ENCODE results near the gene UGT1A6.
A peak's percentile ranks its signal among the peaks of the same experiment; 100 is the strongest.
"Not testable (repeated sequence)": the region's sequence is repeated elsewhere in the genome, so short reads cannot be mapped to it uniquely, and the experiment has no call there.

Gene UGT1A6

DNA sequence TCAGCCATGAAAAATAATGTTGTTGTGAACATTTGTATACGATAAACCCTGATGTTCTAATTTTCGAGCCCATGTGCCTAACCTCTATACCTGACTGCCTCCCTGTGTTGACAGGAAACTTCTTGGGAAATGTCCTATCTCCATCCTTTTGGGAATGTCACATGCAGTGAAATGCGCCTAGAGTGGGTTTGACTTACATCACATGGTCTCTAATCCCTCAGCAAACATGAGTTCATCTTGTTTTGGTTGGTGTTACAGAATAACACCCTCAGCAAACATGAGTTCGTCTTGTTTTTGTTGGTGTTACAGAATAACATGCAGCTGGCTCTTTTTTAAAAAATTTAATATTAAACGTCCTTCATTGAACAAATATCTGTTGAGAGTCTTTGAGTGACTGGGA, 4.3 kb upstream of the UGT1A6 start:
- no peak for DNase-seq

DNA sequence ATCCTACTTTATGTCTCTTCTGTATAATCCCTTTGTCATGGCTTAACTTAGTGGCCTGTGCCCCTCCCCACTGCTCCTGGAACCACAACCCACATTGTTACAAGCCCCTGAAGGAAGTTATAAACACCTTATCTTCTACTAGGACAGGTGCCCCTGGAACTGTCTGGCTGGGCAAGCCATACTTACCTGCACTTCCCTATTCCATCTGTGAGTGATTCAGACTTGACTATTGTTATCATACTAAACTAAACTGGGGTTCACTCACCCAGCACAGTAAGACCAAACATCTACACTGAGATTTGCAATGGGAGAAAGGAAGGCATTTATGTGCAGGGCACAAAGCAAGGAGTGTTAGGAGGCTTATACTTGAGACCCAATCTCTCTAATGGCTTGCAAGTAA, 3.7 kb upstream of the UGT1A6 start:
- DNase-seq, result no peak

- DNase-seq, result no peak
Measured at GRCh38 chr2:233689501-233689900, 3.2 kb upstream of the UGT1A6 start.

- no peak for DNase-seq
Measured at GRCh38 chr2:233690444-233690843, 2.2 kb upstream of the UGT1A6 start.

DNA sequence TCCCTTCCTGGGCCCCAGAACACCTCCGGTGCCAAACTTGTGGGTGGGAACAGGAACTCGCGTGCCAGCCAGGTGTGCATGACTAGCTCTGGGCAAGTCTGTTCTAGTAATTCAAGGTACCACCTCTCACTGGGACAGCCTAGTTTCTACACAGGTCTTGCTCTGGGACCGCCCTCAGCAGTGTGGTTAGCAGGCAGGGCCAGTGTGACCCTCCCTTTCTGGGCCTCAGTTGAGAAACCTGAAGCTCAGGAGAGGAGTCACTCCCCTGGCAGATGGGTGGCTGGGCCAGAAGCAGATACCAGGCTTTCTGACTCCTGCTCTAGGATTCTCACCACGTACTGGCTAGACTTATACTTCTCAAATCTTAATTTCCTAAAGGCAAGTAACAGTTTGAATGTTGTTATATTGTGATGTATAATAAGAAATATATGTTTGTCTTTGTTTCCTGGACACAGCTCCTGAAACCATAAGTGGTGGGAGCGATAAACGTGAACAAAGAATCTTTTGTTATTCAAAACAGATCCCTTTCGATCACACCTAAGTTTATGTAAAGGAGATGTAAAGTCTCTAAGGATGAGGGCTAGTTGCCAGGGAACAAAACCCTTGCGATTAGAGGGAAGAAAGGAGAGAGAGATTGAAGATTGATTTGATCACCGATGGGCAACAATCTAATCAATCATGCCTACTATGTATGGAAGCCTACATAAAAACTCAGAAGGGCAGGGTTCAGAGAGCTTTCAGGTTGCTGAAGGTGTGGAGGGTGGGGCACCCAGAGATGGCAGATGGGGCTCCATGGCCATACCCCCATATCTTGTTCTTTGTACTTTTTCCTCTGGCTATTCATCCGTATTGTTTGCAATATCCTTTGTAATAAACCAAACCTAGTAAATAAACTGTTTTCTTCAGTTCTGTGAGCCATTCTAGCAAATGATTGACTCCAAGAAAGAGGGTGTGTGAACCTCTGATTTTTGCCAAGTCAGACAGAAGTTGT, 952 bp upstream of the UGT1A6 start:
- no peak for DNase-seq

DNA sequence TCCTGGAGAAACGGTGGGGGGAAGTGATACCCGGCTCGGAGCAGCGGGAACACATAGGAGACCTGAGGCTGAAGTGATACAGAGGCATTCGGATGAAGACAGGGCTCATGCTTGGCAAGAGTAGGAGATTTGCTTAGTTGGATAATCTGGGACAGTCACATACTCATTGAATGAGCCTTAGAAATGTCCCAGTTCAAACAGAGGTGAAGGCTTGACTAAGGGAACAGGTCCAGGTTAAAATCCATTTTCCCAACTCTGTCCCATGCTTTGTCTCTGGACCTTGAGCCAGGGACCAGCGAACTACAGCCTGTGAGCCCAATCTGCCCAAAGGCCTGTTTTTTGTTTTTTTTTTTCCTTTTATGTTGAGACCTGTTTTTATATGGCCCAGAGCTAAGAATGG, 1.3 kb downstream of the UGT1A6 start:
- no peak for DNase-seq

DNA sequence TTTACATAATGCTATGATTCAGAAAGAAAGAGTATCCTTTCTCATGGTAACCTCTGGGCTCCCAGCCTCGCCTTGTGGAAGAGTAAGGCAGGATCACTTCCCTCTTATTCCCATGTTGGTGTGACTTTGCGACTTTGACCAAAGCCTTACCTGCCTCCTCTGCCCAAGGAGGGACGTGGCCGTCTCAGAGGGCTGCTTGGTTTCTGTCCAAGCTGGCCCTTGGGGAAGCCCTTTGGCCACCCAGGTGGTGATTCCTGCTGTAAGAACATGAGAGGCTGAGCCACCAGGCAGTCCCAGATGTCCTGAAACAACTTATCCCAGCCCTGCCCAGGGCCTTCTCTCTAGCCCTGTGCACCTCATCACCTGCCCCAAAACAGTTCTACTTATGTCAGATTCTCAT, 6.0 kb downstream of the UGT1A6 start:
- DNase-seq, result no peak

- DNase-seq, result no peak
Measured at GRCh38 chr2:233699424-233700027, 6.8 kb downstream of the UGT1A6 start.

- peak; percentile 34 for DNase-seq
Measured at GRCh38 chr2:233700028-233700635, 7.4 kb downstream of the UGT1A6 start.

DNA sequence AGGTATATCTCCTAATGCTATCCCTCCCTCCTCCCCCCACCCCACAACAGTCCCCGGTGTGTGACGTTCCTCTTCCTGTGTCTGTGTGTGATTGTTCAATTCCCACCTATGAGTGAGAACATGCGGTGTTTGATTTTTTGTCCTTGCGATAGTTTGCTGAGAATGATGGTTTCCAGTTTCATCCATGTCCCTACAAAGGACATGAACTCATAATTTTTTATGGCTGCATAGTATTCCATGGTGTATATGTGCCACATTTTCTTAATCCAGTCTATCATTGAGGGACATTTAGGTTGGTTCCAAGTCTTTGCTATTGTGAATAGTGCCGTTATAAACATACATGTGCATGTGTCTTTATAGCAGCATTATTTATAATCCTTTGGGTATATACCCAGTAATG, 8.2 kb downstream of the UGT1A6 start:
- DNase-seq, result not testable (repeated sequence)

DNA sequence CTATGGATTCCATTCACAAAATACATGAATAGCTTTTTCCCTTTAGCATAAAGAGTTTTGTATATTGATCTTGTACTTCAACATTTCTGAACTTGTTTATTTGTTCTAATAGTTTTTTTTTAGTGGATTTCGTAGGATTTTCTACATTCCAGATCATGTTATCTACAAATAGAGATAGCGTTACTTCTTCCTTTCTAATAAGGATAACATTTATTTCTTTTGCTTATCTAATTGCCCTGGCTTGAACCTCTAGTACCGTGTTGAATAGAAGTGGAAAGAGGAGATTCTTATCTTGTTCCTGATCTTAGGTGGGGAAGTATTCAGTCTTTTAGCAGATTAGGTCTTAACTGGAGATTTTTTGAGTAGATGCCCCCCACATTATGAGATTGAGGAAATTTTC, 9.5 kb downstream of the UGT1A6 start:
- no peak for DNase-seq

DNA sequence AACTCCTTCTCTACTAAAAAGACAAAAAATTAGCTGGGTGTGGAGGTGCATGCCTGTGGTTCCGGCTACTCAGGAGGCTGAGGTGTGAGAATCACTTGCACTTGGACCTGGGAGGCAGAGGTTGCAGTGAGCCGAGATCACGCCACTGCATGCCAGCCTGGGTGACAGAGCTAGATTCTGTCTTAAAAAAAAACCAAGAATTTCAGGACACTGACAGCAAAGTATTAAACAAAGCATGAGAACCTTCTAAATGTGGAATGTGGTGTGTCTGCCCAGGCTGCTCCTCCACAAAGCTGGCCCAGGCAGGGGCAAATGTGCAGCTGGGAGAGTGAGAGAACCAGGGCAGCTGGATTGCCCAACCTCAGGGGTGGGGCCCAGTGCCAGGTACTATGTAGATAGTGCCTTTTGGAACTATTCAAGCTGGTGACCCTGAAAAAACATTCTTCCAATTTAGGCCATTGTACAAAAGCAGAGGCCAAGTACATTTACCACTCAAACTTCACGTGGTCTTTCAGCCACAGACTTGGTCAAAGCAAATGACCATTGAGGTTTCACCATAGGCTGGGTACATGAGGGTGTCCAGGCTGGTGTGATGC, 13.3 kb downstream of the UGT1A6 start:
- no peak for DNase-seq

GRCh38 chr2:233706720-233707119, 14.0 kb downstream of the UGT1A6 start:
- no peak for DNase-seq

DNA sequence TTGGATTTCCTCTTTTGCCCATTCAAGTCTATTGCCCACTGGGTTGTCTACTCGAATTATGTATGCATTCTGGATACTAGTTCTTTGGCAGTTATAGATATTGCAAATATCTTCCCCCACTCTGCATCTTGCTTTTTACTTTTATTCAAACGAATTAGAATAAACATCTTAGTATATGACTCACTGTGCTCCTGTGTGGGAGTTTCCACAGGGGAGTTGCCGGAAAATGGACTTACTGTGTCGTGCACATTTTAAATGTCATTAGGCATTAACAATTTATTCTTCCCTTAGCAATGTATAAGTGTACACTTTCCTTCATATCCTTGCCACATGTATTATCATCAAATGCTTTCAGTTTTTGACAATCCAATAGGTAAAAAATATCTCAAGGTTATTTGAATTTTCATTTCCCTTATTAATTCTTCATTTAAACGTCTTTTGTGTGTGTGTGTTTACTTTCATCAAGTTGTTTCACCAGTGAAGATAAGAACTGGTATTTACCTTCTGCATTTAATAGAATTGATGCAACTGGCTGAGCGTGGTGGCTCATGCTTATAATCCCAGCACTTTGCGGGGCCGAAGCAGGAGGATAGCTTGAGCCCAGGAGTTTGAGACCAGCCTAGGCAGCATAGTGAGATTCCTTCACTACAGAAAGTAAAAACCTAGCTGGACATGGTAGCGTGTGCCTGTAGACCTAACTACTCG, 15.4 kb downstream of the UGT1A6 start:
- DNase-seq, result peak; percentile 12

GRCh38 chr2:233708942-233709341, 16.3 kb downstream of the UGT1A6 start:
- DNase-seq, result no peak

- DNase-seq, result peak; percentile 57
Measured at GRCh38 chr2:233711312-233712008, 18.8 kb downstream of the UGT1A6 start.

GRCh38 chr2:233712611-233713261, 20.0 kb downstream of the UGT1A6 start, which contains the start of gene UGT1A5:
Gene UGT1A5, plus strand, starts transcription at chr2:233712907. Its CDS starts 85 bp downstream, at chr2:233712992.
- no peak for DNase-seq

- no peak for DNase-seq
Measured at GRCh38 chr2:233713262-233713615, 20.5 kb downstream of the UGT1A6 start.

DNA sequence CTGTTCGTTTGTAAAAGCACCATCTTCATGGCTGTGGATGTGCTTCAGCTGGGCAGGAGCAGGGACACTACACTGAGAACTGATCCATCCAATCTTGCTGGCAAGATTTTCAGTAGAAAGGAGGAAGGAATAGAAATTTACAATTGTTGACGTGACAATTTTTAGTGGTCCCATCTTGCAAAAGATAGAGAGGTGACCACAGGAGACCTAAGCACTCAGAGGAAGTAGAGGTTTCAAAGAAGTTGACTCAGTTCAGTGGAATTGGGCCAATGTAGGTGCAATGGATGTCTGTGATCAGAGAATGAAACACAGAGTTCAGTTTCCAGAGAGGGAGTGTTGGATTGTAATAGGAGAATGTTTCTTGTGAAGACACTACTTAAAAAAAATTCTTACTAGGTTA, 21.4 kb downstream of the UGT1A6 start:
- no peak for DNase-seq

DNA sequence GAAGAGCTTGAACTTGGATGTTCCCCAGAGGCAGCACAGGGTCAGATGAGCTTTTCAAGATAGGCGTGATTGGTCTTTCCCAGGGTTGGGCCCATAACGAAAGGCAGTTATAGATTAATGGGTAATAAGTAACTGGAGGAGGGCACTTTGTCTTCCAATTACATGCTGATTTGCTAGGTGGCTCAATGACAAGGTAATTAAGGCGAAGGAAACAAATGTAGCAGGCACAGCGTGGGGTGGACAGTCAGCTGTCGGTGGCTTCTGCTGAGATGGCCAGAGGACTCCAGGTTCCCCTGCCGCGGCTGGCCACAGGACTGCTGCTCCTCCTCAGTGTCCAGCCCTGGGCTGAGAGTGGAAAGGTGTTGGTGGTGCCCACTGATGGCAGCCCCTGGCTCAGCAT, 25.9 kb downstream of the UGT1A6 start, which contains the start of gene UGT1A4:
TSS of gene UGT1A4 (plus strand) at position 185 of the 400 bp plus-strand sequence. CDS start at position 270, 85 bp downstream.
- no peak for DNase-seq

GRCh38 chr2:233728723-233729301, 36.1 kb downstream of the UGT1A6 start, which contains the start of gene UGT1A3:
Gene UGT1A3, plus strand, starts transcription at chr2:233729042. Its CDS starts 85 bp downstream, at chr2:233729127.
- no peak for DNase-seq
